Adrenal gland (tissue), 12 donors: ENCODE measurements around the gene ZDHHC14. TPM values are rescaled to one million over a fixed set of nuclear protein-coding genes. Genes with fewer than 3 reads are reported as not detected.

Experiments
- DNase-seq, 7 donors: peaks; one replicate each; pipeline ENCODE4 v3.0.0-alpha.2; 2019 to 2020
- H3K27ac ChIP-seq, 5 donors: fragments of 200-600 bp; sonication (generic) in 4 of 5; 1 replicate in 3 of 5; 2 replicates in 2 of 5; pipeline versions ENCODE4 v1.5.1 to v1.8.0; 2016 to 2020; ENCODE audit warnings: mild to moderate bottlenecking in 1 of 5
- H3K27me3 ChIP-seq: fragments of 200-600 bp; 2 replicates; pipeline ENCODE4 v1.8.0; 2021
- H3K36me3 ChIP-seq, 2 donors: fragments of 200-600 bp; replicated peaks in 1 of 2; 1 replicate in 1 of 2; 2 replicates in 1 of 2; pipeline versions ENCODE4 v1.5.1 to v1.8.0; 2018 to 2022
- H3K4me1 ChIP-seq, 2 donors: fragments of 200-600 bp; replicated peaks in 1 of 2; 1 replicate in 1 of 2; 2 replicates in 1 of 2; pipeline versions ENCODE4 v1.5.1 to v1.8.0; 2018 to 2021
- H3K4me3 ChIP-seq, 4 donors: fragments of 200-600 bp; sonication (generic) in 3 of 4; one replicate each; pipeline ENCODE4 v1.5.1; 2016 to 2018
- H3K9me3 ChIP-seq, 3 donors: fragments of 200-600 bp; sonication (generic) in 1 of 3; replicated peaks in 1 of 3; 1 replicate in 2 of 3; 2 replicates in 1 of 3; pipeline versions ENCODE4 v1.5.1 to v1.8.0; 2016 to 2021
- CTCF ChIP-seq, 6 experiments: fragments of 450-650 bp in 4 of 6; fragments of 200-600 bp in 2 of 6; sonication (generic) in 1 of 6; IDR thresholded peaks; 1 replicate in 5 of 6; 2 replicates in 1 of 6; pipeline versions ENCODE4 v1.5.1 to v1.8.0; 2016 to 2021; ENCODE audit warnings: antibody characterized with exemption in 6 of 6, mild to moderate bottlenecking in 2 of 6, moderate library complexity in 1 of 6
- POLR2A ChIP-seq, 2 donors: fragments of 450-650 bp; IDR thresholded peaks; one replicate each; pipeline ENCODE4 v1.6.1; 2017; ENCODE audit warnings: antibody characterized with exemption in 2 of 2, mild to moderate bottlenecking in 2 of 2, moderate library complexity in 1 of 2
- WGBS, 4 donors: extraction: QIAGEN DNeasy Blood & Tissue Kit in 2 of 4; methylation state at CpG; one replicate each; pipeline versions ENCODE4 v1.1.5 to v1.1.7; 2013 to 2017; 5-methylcytosine and 5-hydroxymethylcytosine counted together
- intact Hi-C, 2 donors: fragments of 100-400 bp; cut with DNase I; formaldehyde crosslinking; loops; one replicate each; pipeline versions ENCODE4 v1.14.1 to v1.15.0; 2022 to 2023
- polyA plus RNA-seq, 3 donors: library from polyadenylated mRNA; stranded (reverse); fragments of 200-250 nt in 2 of 3; fragments of 350-450 nt in 1 of 3; fragmentation: Illumina TruSeq in 1 of 3; extraction: RNeasy Lipid Tissue Mini Kit (QIAGEN cat#74804) in 1 of 3; gene quantifications; one replicate each; pipeline ENCODE4 v1.2.3, GENCODE V29; 2013 to 2014
- total RNA-seq, 9 donors: library from RNA; depleted of rRNA in 4 of 9; stranded (reverse); fragments of >200 nt in 4 of 9; fragments of 120-200 nt in 1 of 9; fragmentation: NEBNext Ultra II Directional in 1 of 9; extraction: Animal tissue kit (Norgen Biotek cat#: 25700) in 1 of 9; gene quantifications; one replicate each; pipeline versions ENCODE4 v1.1.0 to v1.2.4, GENCODE V29; 2013 to 2023
- donor health status: healthy with polysubstance abuse.
- donor health status: Bipolar disorder and iron deficiency.
- donor health status: DM: yes; HTN: yes; CAD: no.
- donor health status: DM: no; HTN: no; CAD: no.
- donor health status: DM: no; HTN: no; CAD: no.
- donor health status: DM: yes; HTN: yes; CAD: no.

Gene ZDHHC14
- total and polyA plus RNA-seq, 12 donors: 3.8 to 14.3 (median 8.8) TPM

DNA sequence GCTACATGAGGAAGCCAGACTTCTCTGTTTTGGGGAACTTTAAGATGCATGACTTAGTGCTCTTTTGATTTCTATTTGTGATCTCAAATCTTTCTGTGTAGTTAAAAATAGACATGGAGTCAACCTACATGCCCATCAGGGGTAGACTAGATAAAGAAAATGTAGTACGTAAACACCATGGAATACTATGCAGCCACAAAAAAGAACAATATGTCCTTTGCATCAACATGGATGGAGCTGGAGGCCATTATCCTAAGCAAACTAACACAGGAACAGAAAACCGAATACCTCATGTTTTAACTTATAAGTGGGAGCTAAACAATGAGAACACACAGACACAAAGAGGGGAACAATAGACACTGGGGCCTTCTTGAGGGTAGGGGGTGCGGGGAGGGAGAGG lies 102.8 kb downstream of the ZDHHC14 start:
- 91 to 97% (median 95%) methylated on average over 3 of the region's 3 CpGs for WGBS, 4 donors
- no peaks in the 10 kb centered on the region for H3K4me1 ChIP-seq
- intact Hi-C loops: no loop called here
- no peak overlapping the region for H3K27ac ChIP-seq
- H3K4me3 ChIP-seq: no peak overlapping the region
- no peaks in the 10 kb centered on the region for H3K27me3 ChIP-seq
- no peak for DNase-seq
- H3K9me3 ChIP-seq: no peaks in the 10 kb centered on the region
- no peaks in the 10 kb centered on the region for H3K36me3 ChIP-seq
- TF ChIP-seq CTCF (IDR thresholded peaks at IDR 0.05) (no peak), POLR2A (IDR thresholded peaks at IDR 0.05) (no peak)

DNA sequence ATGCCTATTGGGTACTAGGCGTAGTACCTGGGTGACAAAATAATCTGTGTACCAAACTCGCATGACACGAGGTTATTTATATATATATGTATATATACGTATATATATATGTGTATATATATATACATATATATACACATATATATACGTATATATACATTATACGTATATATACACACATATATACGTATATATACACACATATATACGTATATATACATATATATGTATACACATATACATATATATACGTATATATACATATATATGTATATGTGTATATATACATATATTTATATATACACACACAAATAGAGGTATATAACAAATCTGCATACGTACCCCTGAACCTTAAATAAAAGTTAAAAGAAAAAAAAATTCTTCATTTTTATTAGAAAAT lies 103.2 kb downstream of the ZDHHC14 start:
- no peaks in the 10 kb centered on the region for H3K9me3 ChIP-seq
- H3K27ac ChIP-seq: no peak overlapping the region
- WGBS, 4 donors: 80 to 88% (median 85%) methylated on average over 10 of the region's 10 CpGs
- no peaks in the 10 kb centered on the region for H3K36me3 ChIP-seq
- H3K4me1 ChIP-seq: no peaks in the 10 kb centered on the region
- no peak for DNase-seq
- no peaks in the 10 kb centered on the region for H3K27me3 ChIP-seq
- H3K4me3 ChIP-seq: no peak overlapping the region
- TF ChIP-seq POLR2A (IDR thresholded peaks at IDR 0.05): no peak
- no peak for TF ChIP-seq CTCF (IDR thresholded peaks at IDR 0.05)
- intact Hi-C loops: no loop called here

DNA sequence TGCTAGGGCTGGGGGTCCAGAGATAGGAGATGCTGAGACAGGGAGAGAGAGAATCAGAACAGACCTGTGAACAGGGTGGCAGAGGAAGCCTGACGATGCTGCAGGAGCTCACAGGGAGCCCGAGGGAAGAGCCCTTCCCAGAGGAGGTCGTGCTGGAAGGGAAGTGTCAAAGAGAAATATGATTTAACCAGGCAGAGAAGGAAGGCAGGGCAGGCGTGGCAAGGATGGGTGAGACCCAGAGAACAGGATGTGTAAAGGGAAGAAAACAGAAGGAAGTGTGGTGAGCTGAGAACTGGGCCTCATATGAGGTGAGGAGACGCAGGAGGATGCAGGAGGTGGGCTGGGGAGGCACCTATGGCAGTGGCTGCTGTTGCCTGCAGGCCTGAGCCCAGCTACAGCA lies 105.6 kb downstream of the ZDHHC14 start:
- Histone ChIP-seq H3K36me3 (no peaks in the 10 kb centered on the region), H3K4me3 (no peak overlapping the region), H3K9me3 (no peaks in the 10 kb centered on the region), H3K4me1 (no peaks in the 10 kb centered on the region), H3K27ac (no peak overlapping the region), H3K27me3 (no peaks in the 10 kb centered on the region)
- 58 to 72% (median 61%) methylated on average over 5 of the region's 5 CpGs for WGBS, 4 donors
- no peak for DNase-seq
- TF ChIP-seq POLR2A (IDR thresholded peaks at IDR 0.05) (no peak), CTCF (IDR thresholded peaks at IDR 0.05) (no peak)
- intact Hi-C loops: no loop called here

DNA sequence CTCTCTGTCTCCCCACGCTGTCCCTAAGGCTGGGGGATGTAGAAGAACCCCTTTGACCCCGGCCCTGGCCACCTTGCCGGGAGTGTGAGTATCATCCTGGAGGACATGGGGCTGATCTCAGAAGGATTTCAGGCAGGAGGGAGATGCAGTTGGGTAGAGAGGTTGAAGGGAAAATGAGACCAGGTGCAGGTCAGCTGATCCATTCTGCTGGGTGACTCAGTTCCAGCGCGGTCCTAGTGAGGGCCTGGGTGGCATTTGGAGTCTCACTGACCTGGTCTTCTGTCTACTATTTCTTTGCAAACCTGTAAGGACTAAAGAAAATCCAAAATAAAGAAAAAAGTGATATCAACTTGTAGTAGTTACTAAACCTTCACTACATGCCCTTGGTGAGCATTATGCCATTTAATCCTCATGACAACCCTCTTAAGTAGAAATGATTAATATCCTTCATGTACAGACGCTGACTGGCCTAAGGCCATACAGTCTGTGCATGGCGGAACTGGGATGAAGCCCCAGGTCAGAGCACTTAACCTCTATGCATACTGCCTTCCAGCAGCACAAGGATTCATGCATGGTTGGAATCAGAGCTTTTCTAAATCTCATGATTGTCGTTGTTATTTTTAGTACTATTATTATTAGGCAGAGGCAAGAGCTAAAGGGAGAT lies 106.3 kb downstream of the ZDHHC14 start:
- WGBS, 4 donors: 88 to 92% (median 89%) methylated on average over 8 of the region's 8 CpGs
- H3K9me3 ChIP-seq: no peaks in the 10 kb centered on the region
- H3K4me3 ChIP-seq: no peak overlapping the region
- no peak for DNase-seq
- no peaks in the 10 kb centered on the region for H3K4me1 ChIP-seq
- no peaks in the 10 kb centered on the region for H3K36me3 ChIP-seq
- intact Hi-C loops: no loop called here
- H3K27ac ChIP-seq: no peak overlapping the region
- TF ChIP-seq POLR2A (IDR thresholded peaks at IDR 0.05) (no peak), CTCF (IDR thresholded peaks at IDR 0.05) (no peak)
- no peaks in the 10 kb centered on the region for H3K27me3 ChIP-seq
